Neural crest cell (in vitro differentiated cells): ENCODE results near the gene THUMPD2. TPM values are rescaled to one million over a fixed set of nuclear protein-coding genes. Genes with fewer than 3 reads are reported as not detected.
"Not testable (repeated sequence)": the region's sequence is repeated elsewhere in the genome, so short reads cannot be mapped to it uniquely, and the experiment has no call there.

Experiments used
- DNase-seq: peaks from one replicate; pipeline ENCODE4 v3.0.0; 2021; ENCODE audit warnings: low read depth, mixed read lengths, low spot score
- H3K27ac Mint-ChIP-seq: one replicate; pipeline ENCODE4 v1.8.0; 2021; ENCODE audit warnings: mild to moderate bottlenecking, mixed read lengths; ENCODE audit not compliant: unreplicated experiment
- H3K27me3 Mint-ChIP-seq: 2 replicates; pipeline ENCODE4 v1.8.0; 2021; ENCODE audit warnings: low read depth, mild to moderate bottlenecking, mixed read lengths
- H3K36me3 Mint-ChIP-seq: 2 replicates; pipeline ENCODE4 v1.8.0; 2021; ENCODE audit warnings: low read depth, mild to moderate bottlenecking, mixed read lengths
- H3K4me1 Mint-ChIP-seq: 2 replicates; pipeline ENCODE4 v1.8.0; 2021; ENCODE audit warnings: mixed read lengths
- H3K4me3 Mint-ChIP-seq: one replicate; pipeline ENCODE4 v1.8.0; 2021; ENCODE audit warnings: mild to moderate bottlenecking, mixed read lengths
- H3K9me3 Mint-ChIP-seq: 2 replicates; pipeline ENCODE4 v1.8.0; 2021; ENCODE audit warnings: mixed read lengths
- CTCF ChIP-seq: fragments of 200-600 bp; sonication (generic); conservative IDR thresholded peaks from 2 replicates; pipeline ENCODE4 v1.5.0; 2021; ENCODE audit warnings: antibody characterized with exemption, mild to moderate bottlenecking
- total RNA-seq: library from RNA; stranded (reverse); gene quantifications from 2 replicates; pipeline ENCODE4 v1.2.1, GENCODE V29; 2021

Gene THUMPD2
- total RNA-seq, 1 donor from 2014 or later, result 14.9 TPM

GRCh38 chr2:39803839-39804238, 24.8 kb upstream of the THUMPD2 start:
- TF ChIP-seq CTCF, result no peak
- H3K9me3 Mint-ChIP-seq, result peaks cover 23% of the 10 kb centered on the region
- no peaks in the 10 kb centered on the region for H3K4me1 Mint-ChIP-seq
- H3K4me3 Mint-ChIP-seq, result no peak overlapping the region
- H3K36me3 Mint-ChIP-seq, result peaks cover 12% of the 10 kb centered on the region
- no peak for DNase-seq
- H3K27ac Mint-ChIP-seq, result no peak overlapping the region
- H3K27me3 Mint-ChIP-seq, result no peaks in the 10 kb centered on the region

- H3K9me3 Mint-ChIP-seq, result peaks cover 17% of the 10 kb centered on the region
- H3K27me3 Mint-ChIP-seq, result no peaks in the 10 kb centered on the region
- no peak overlapping the region for H3K4me3 Mint-ChIP-seq
- H3K27ac Mint-ChIP-seq, result no peak overlapping the region
- DNase-seq, result no peak
- no peaks in the 10 kb centered on the region for H3K4me1 Mint-ChIP-seq
- peaks cover 10% of the 10 kb centered on the region for H3K36me3 Mint-ChIP-seq
- no peak for TF ChIP-seq CTCF
These were observed 21.7 kb upstream of the THUMPD2 start for GRCh38 chr2:39800752-39801151.

- no peak for DNase-seq
- Mint-ChIP-seq H3K9me3 (peaks cover 7% of the 10 kb centered on the region), H3K36me3 (peaks cover 2% of the 10 kb centered on the region), H3K27ac (no peak overlapping the region), H3K27me3 (no peaks in the 10 kb centered on the region), H3K4me1 (no peaks in the 10 kb centered on the region), H3K4me3 (no peak overlapping the region)
- TF ChIP-seq CTCF, result no peak
These were observed 17.1 kb upstream of the THUMPD2 start for GRCh38 chr2:39796134-39796533.

DNA sequence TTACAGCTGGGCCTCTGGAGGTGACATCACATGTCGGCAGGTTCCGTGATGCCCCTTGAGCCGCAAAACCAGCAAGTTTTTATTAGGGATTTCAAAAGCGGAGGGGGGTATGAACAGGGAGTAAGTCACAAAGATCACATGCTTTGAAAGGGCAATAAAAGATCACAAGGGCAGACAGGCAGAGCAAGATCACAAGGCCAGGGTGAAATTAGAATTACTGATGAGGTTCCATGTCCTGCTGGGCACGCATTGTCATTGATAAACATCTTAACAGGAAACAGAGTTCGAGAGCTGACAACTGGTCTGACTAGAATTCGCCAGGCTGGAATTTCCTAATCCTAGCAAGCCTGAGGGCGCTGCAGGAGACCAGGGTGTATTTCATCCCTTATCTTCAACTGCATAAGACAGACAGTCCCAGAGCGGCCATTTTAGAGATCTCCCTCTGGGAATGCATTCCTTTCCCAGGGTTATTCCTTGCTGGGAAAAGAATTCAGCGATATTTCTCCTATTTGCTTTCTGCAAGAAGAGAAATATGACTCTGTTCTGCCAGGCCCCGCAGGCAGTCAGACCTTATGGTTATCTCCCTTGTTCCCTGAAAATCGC, 11.3 kb upstream of the THUMPD2 start:
- H3K4me1 Mint-ChIP-seq, H3K4me3 Mint-ChIP-seq, H3K27me3 Mint-ChIP-seq, DNase-seq, H3K27ac Mint-ChIP-seq, H3K36me3 Mint-ChIP-seq: not testable (repeated sequence)
- H3K9me3 Mint-ChIP-seq, result peaks cover 16% of the 10 kb centered on the region

- no peak overlapping the region for H3K4me3 Mint-ChIP-seq
- H3K27ac Mint-ChIP-seq, result no peak overlapping the region
- TF ChIP-seq CTCF, result no peak
- peaks cover 3% of the 10 kb centered on the region for H3K36me3 Mint-ChIP-seq
- peaks cover 16% of the 10 kb centered on the region for H3K9me3 Mint-ChIP-seq
- H3K27me3 Mint-ChIP-seq, result no peaks in the 10 kb centered on the region
- no peak for DNase-seq
- H3K4me1 Mint-ChIP-seq, result no peaks in the 10 kb centered on the region
These were observed 8.9 kb upstream of the THUMPD2 start for GRCh38 chr2:39787950-39788349.

GRCh38 chr2:39786761-39787522, 7.9 kb upstream of the THUMPD2 start:
- no peak for DNase-seq
- no peak overlapping the region for H3K4me3 Mint-ChIP-seq
- H3K9me3 Mint-ChIP-seq, result peaks cover 15% of the 10 kb centered on the region
- H3K27ac Mint-ChIP-seq, result no peak overlapping the region
- H3K27me3 Mint-ChIP-seq, result no peaks in the 10 kb centered on the region
- no peak for TF ChIP-seq CTCF
- H3K36me3 Mint-ChIP-seq, result peaks cover 3% of the 10 kb centered on the region
- no peaks in the 10 kb centered on the region for H3K4me1 Mint-ChIP-seq
